Small intestine (tissue), 16 donors: ENCODE data around the gene NT5DC4. TPM values are rescaled to one million over a fixed set of nuclear protein-coding genes. Genes with fewer than 3 reads are reported as not detected.
A peak's percentile ranks its signal among the peaks of the same experiment; 100 is the strongest.

Source experiments
- DNase-seq, 2 donors: peaks; one replicate each; pipeline versions ENCODE4 v3.0.0 to v3.0.0-alpha.2; 2013
- FAIRE-seq: peaks from 2 replicates; lab custom pipeline; 2012; peaks lifted over from hg19 to GRCh38; lab: Jason Lieb, UNC
- H3K27ac ChIP-seq, 3 donors: one replicate each; pipeline ENCODE4 v1.5.1; 2013; ENCODE audit warnings: low read length in 2 of 3, mild to moderate bottlenecking in 2 of 3, control low read depth in 1 of 3, inconsistent platforms in 1 of 3, low read depth in 1 of 3, moderate library complexity in 1 of 3
- H3K27me3 ChIP-seq, 3 donors: one replicate each; pipeline ENCODE4 v1.6.1; 2013; ENCODE audit warnings: low read length in 3 of 3, inconsistent platforms in 1 of 3; ENCODE audit not compliant: control insufficient read depth in 3 of 3, insufficient read depth in 3 of 3
- H3K36me3 ChIP-seq, 3 donors: one replicate each; pipeline ENCODE4 v1.6.1; 2013; ENCODE audit warnings: low read length in 3 of 3, inconsistent platforms in 1 of 3, low read depth in 1 of 3, mild to moderate bottlenecking in 1 of 3, moderate library complexity in 1 of 3; ENCODE audit not compliant: control insufficient read depth in 3 of 3, insufficient read depth in 2 of 3
- H3K4me1 ChIP-seq, 3 donors: one replicate each; pipeline ENCODE4 v1.6.1; 2013; ENCODE audit warnings: low read length in 2 of 3, inconsistent platforms in 1 of 3, low read depth in 1 of 3, mild to moderate bottlenecking in 1 of 3, moderate library complexity in 1 of 3; ENCODE audit not compliant: control insufficient read depth in 3 of 3, insufficient read depth in 2 of 3
- H3K4me3 ChIP-seq, 3 donors: one replicate each; pipeline ENCODE4 v1.5.1; 2013; ENCODE audit warnings: low read length in 3 of 3, control low read depth in 1 of 3, inconsistent platforms in 1 of 3, low read depth in 1 of 3, mild to moderate bottlenecking in 1 of 3, moderate library complexity in 1 of 3
- H3K9me3 ChIP-seq, 2 donors: one replicate each; pipeline ENCODE4 v1.6.1; 2013; ENCODE audit warnings: low read depth in 1 of 2, low read length in 1 of 2; ENCODE audit not compliant: control insufficient read depth in 2 of 2, insufficient read depth in 1 of 2
- WGBS, 3 donors: extraction: QIAGEN DNeasy Blood & Tissue Kit; methylation state at CpG; one replicate each; pipeline ENCODE4 v1.1.7; 2013; 5-methylcytosine and 5-hydroxymethylcytosine counted together
- long read RNA-seq, 10 donors: transcript quantifications; one replicate each; lab custom pipeline, GENCODE V29; 2026
- polyA plus RNA-seq, 4 donors: library from polyadenylated mRNA; stranded (reverse) in 3 of 4; unstranded in 1 of 4; fragments of 200-250 nt in 3 of 4; fragments of 120-200 nt in 1 of 4; gene quantifications; one replicate each; pipeline versions ENCODE4 v1.2.1 to v1.2.3, GENCODE V29; 2013
- donor health status: healthy with polysubstance abuse.
- donor health status: control.
- donor health status: control.
- donor health status: Bipolar disorder and iron deficiency.
- donor health status: healthy.

Gene NT5DC4
- under 1 TPM in 2 of 4 donors, not detected in 2; 0.04 to 0.86 TPM for polyA plus RNA-seq
- long read RNA-seq, donor 1: 0 reads
- long read RNA-seq, donor 2: 0 reads
- long read RNA-seq, donor 3, partial matches to known transcripts: 8 of 8 reads
- long read RNA-seq, donor 3, other reads (novel, unspliced or antisense): 0 of 8 reads
- long read RNA-seq, donor 4: 0 reads
- long read RNA-seq, donor 5: 0 reads
- long read RNA-seq, donor 6: 0 reads
- long read RNA-seq, donor 7: 0 reads
- long read RNA-seq, donor 8: 0 reads
- long read RNA-seq, donor 9: 0 reads
- long read RNA-seq, donor 10: 0 reads

- 67 to 87% (median 81%) methylated on average over 6 of the region's 6 CpGs for WGBS, 3 donors
- Histone ChIP-seq H3K9me3 (no peaks in the 10 kb centered on the region), H3K27me3 (no peaks in the 10 kb centered on the region), H3K4me3 (no peak within 1 kb of the TSS), H3K27ac (no peak within 1 kb of the TSS), H3K4me1 (peaks cover 0 to 5% (median 0%) of the 10 kb centered on the region in 3 donors), H3K36me3 (no peaks in the 10 kb centered on the region)
- DNase-seq (no peak), FAIRE-seq (no peak)
Measured at GRCh38 chr2:112720785-112721184, at the start of gene NT5DC4. NT5DC4 (plus strand) TSS chr2:112721020; CDS start chr2:112721080, 60 bp downstream.

- Histone ChIP-seq H3K27me3 (no peaks in the 10 kb centered on the region), H3K27ac (no peak overlapping the region), H3K9me3 (no peaks in the 10 kb centered on the region), H3K4me1 (no peaks in the 10 kb centered on the region), H3K4me3 (no peak overlapping the region), H3K36me3 (no peaks in the 10 kb centered on the region)
- DNase-seq: no peak
- no peak for FAIRE-seq
- WGBS, 3 donors: 86 to 97% (median 94%) methylated on average over 2 of the region's 2 CpGs
Measured at GRCh38 chr2:112671801-112672200, 49.0 kb upstream of the NT5DC4 start.

GRCh38 chr2:112673008-112673407 lies 47.8 kb upstream of the NT5DC4 start:
- Histone ChIP-seq H3K4me1 (no peaks in the 10 kb centered on the region), H3K36me3 (no peaks in the 10 kb centered on the region), H3K9me3 (no peaks in the 10 kb centered on the region), H3K27me3 (no peaks in the 10 kb centered on the region), H3K27ac (no peak overlapping the region), H3K4me3 (no peak overlapping the region)
- DNase-seq (no peak), FAIRE-seq (no peak)
- WGBS, 3 donors: 95 to 97% (median 96%) methylated on average over 1 of the region's 1 CpG

GRCh38 chr2:112674229-112674628 lies 46.6 kb upstream of the NT5DC4 start:
- Histone ChIP-seq H3K9me3 (no peaks in the 10 kb centered on the region), H3K4me3 (no peak overlapping the region), H3K27me3 (peaks cover 0 to 1% (median 0%) of the 10 kb centered on the region in 3 donors), H3K27ac (peak overlapping the region in 1 of 3 donors; percentile 3), H3K36me3 (no peaks in the 10 kb centered on the region), H3K4me1 (no peaks in the 10 kb centered on the region)
- FAIRE-seq (no peak), DNase-seq (no peak)
- WGBS, 3 donors: 67 to 77% (median 76%) methylated on average over 11 to 12 of the region's 12 CpGs

GRCh38 chr2:112679484-112679883 lies 41.3 kb upstream of the NT5DC4 start:
- FAIRE-seq: no peak
- WGBS, 3 donors: 65 to 79% (median 73%) methylated on average over 3 of the region's 3 CpGs

GRCh38 chr2:112680666-112681101 lies 40.1 kb upstream of the NT5DC4 start:
- no peaks in the 10 kb centered on the region for H3K4me1 ChIP-seq
- H3K36me3 ChIP-seq: no peaks in the 10 kb centered on the region
- peaks cover 0 to 2% (median 0%) of the 10 kb centered on the region in 3 donors for H3K27me3 ChIP-seq
- no peaks in the 10 kb centered on the region for H3K9me3 ChIP-seq
- FAIRE-seq (no peak), DNase-seq (peak in 1 of 2 donors; percentile 41)
- WGBS, 3 donors: 55 to 74% (median 72%) methylated on average over 5 of the region's 5 CpGs
- no peak overlapping the region for H3K27ac ChIP-seq
- H3K4me3 ChIP-seq: no peak overlapping the region

More at GRCh38 chr2:112679484-112679883, 41.3 kb upstream of the NT5DC4 start:
- Histone ChIP-seq H3K9me3 (no peaks in the 10 kb centered on the region), H3K4me1 (no peaks in the 10 kb centered on the region), H3K4me3 (no peak overlapping the region), H3K36me3 (no peaks in the 10 kb centered on the region), H3K27ac (no peak overlapping the region), H3K27me3 (peaks cover 0 to 2% (median 0%) of the 10 kb centered on the region in 3 donors)
- DNase-seq: no peak

GRCh38 chr2:112682101-112682500 lies 38.7 kb upstream of the NT5DC4 start:
- DNase-seq: no peak
- peaks cover 0 to 2% (median 0%) of the 10 kb centered on the region in 3 donors for H3K27me3 ChIP-seq
- WGBS, 3 donors: 86 to 92% (median 87%) methylated on average over 7 of the region's 7 CpGs
- no peaks in the 10 kb centered on the region for H3K36me3 ChIP-seq
- H3K4me3 ChIP-seq: no peak overlapping the region
- no peaks in the 10 kb centered on the region for H3K9me3 ChIP-seq
- FAIRE-seq: no peak
- H3K27ac ChIP-seq: no peak overlapping the region
- H3K4me1 ChIP-seq: no peaks in the 10 kb centered on the region

GRCh38 chr2:112683550-112684414 lies 37.0 kb upstream of the NT5DC4 start:
- DNase-seq (no peak), FAIRE-seq (no peak)
- Histone ChIP-seq H3K9me3 (no peaks in the 10 kb centered on the region), H3K4me3 (no peak overlapping the region), H3K36me3 (no peaks in the 10 kb centered on the region), H3K27ac (no peak overlapping the region), H3K27me3 (peaks cover 0 to 2% (median 0%) of the 10 kb centered on the region in 3 donors), H3K4me1 (no peaks in the 10 kb centered on the region)
- WGBS, 3 donors: 65 to 73% (median 73%) methylated on average over 12 of the region's 12 CpGs
